ENCODE measurements around the gene ZNF3.

GRCh38 chr7:100063376-100063775 is 18.1 kb downstream of the ZNF3 start:
- TF ChIP-seq PATZ1 (CRISPR knock-in tag; IDR thresholded peaks at IDR 0.05; ENCODE audit: borderline replicate concordance) (no peak), OSR1 (CRISPR knock-in tag; IDR thresholded peaks at IDR 0.05) (no peak)

Data from SK-N-SH treated with all-trans-retinoic acid at 6 μM for 48 hours (cell line).